Spleen (tissue), 11 donors: ENCODE data around the gene CCDC137. TPM values are rescaled to one million over a fixed set of nuclear protein-coding genes. Genes with fewer than 3 reads are reported as not detected.

Source experiments
- DNase-seq: peaks from one replicate; pipeline ENCODE4 v3.0.0-alpha.2; 2020
- H3K27ac ChIP-seq, 8 donors: fragments of 200-600 bp; sonication (generic) in 7 of 8; 1 replicate in 4 of 8; 2 replicates in 4 of 8; pipeline versions ENCODE4 v1.5.0 to v1.8.0; 2016 to 2021; ENCODE audit warnings: inconsistent platforms in 4 of 8, mild to moderate bottlenecking in 4 of 8, moderate library complexity in 1 of 8
- H3K27me3 ChIP-seq, 7 donors: fragments of 200-600 bp; sonication (generic) in 6 of 7; replicated peaks in 1 of 7; 1 replicate in 4 of 7; 2 replicates in 3 of 7; pipeline versions ENCODE4 v1.5.0 to v1.8.0; 2016 to 2021; ENCODE audit warnings: inconsistent platforms in 3 of 7, mild to moderate bottlenecking in 1 of 7
- H3K36me3 ChIP-seq, 6 donors: fragments of 200-600 bp; sonication (generic) in 5 of 6; 1 replicate in 4 of 6; 2 replicates in 2 of 6; pipeline versions ENCODE4 v1.5.0 to v1.8.0; 2016 to 2021; ENCODE audit warnings: inconsistent platforms in 2 of 6
- H3K4me1 ChIP-seq, 6 donors: fragments of 200-600 bp; sonication (generic) in 5 of 6; 1 replicate in 3 of 6; 2 replicates in 3 of 6; pipeline versions ENCODE4 v1.5.0 to v1.8.0; 2016 to 2021; ENCODE audit warnings: inconsistent platforms in 3 of 6
- H3K4me3 ChIP-seq, 8 donors: fragments of 200-600 bp; sonication (generic) in 7 of 8; 1 replicate in 4 of 8; 2 replicates in 4 of 8; pipeline versions ENCODE4 v1.5.0 to v1.8.0; 2016 to 2021; ENCODE audit warnings: inconsistent platforms in 4 of 8, mild to moderate bottlenecking in 4 of 8, moderate library complexity in 2 of 8
- H3K9me3 ChIP-seq, 8 donors: fragments of 200-600 bp; sonication (generic) in 7 of 8; 1 replicate in 4 of 8; 2 replicates in 4 of 8; pipeline versions ENCODE4 v1.5.0 to v1.8.0; 2016 to 2021; ENCODE audit warnings: inconsistent platforms in 4 of 8
- CTCF ChIP-seq, 11 experiments: fragments of 200-600 bp in 7 of 11; fragments of 450-650 bp in 4 of 11; sonication (generic) in 4 of 11; IDR thresholded peaks in 8 of 11; conservative IDR thresholded peaks in 3 of 11; 1 replicate in 7 of 11; 2 replicates in 4 of 11; pipeline versions ENCODE4 v1.4.0 to v1.8.0; 2016 to 2021; ENCODE audit warnings: antibody characterized with exemption in 11 of 11, inconsistent platforms in 4 of 11, mild to moderate bottlenecking in 1 of 11
- POLR2A ChIP-seq, 3 donors: fragments of 450-650 bp; IDR thresholded peaks; one replicate each; pipeline ENCODE4 v1.5.1; 2017; ENCODE audit warnings: antibody characterized with exemption in 3 of 3, mild to moderate bottlenecking in 1 of 3
- POLR2AphosphoS5 ChIP-seq, 3 donors: sonication (generic); formaldehyde crosslinking; IDR thresholded peaks; one replicate each; pipeline ENCODE4 v1.5.1; 2017; ENCODE audit warnings: antibody characterized with exemption in 3 of 3
- WGBS, 5 donors: extraction: QIAGEN DNeasy Blood & Tissue Kit in 3 of 5; methylation state at CpG; one replicate each; pipeline versions ENCODE4 v1.1.5 to v1.1.7; 2013 to 2018; 5-methylcytosine and 5-hydroxymethylcytosine counted together
- intact Hi-C: fragments of 100-400 bp; cut with DNase I; formaldehyde crosslinking; loops from one replicate; pipeline ENCODE4 v1.15.0; 2023; ENCODE audit warnings: low total_unique reads
- polyA plus RNA-seq, 3 donors: library from polyadenylated mRNA; stranded (reverse); fragments of 200-250 nt; gene quantifications; one replicate each; pipeline ENCODE4 v1.2.1, GENCODE V29; 2013
- total RNA-seq, 7 donors: library from RNA; depleted of rRNA in 3 of 7; stranded (reverse); fragments of >200 nt in 3 of 7; fragmentation: NEBNext Ultra II Directional in 4 of 7; extraction: Animal tissue kit (Norgen Biotek cat#: 25700) in 4 of 7; gene quantifications; one replicate each; pipeline versions ENCODE4 v1.1.0 to v1.2.1, GENCODE V29; 2016 to 2021
- donor health status: healthy with polysubstance abuse.
- donor health status: DM: no; HTN: no; CAD: no; lungs with moderate emphysema.
- donor health status: DM: no; HTN: no; CAD: no.
- donor health status: Bipolar disorder and iron deficiency.
- donor health status: healthy.
- donor health status: DM: no; HTN: no; CAD: no.
- donor health status: DM: yes; HTN: yes; CAD: no.

The CCDC137 gene
- total and polyA plus RNA-seq, 10 donors: 10.7 to 40.1 (median 19.9) TPM

- Histone ChIP-seq H3K4me1 (peaks cover 19 to 50% (median 36%) of the 10 kb centered on the region in 6 donors), H3K36me3 (peaks cover 0 to 50% (median 22%) of the 10 kb centered on the region in 6 donors), H3K27me3 (no peaks in the 10 kb centered on the region), H3K27ac (no peak overlapping the region), H3K4me3 (no peak overlapping the region), H3K9me3 (no peaks in the 10 kb centered on the region)
- no peak for DNase-seq
- intact Hi-C loops: no loop called here
- WGBS, 5 donors: 84 to 91% (median 89%) methylated on average over 16 to 17 of the region's 17 CpGs
- TF ChIP-seq CTCF (IDR thresholded peaks at IDR 0.05 in 8 of 11, conservative IDR thresholded peaks at IDR 0.05 in 3 of 11) (no peak), POLR2A (IDR thresholded peaks at IDR 0.05) (no peak), POLR2AphosphoS5 (IDR thresholded peaks at IDR 0.05) (no peak)
Observed at GRCh38 chr17:81681672-81682071, 15.1 kb downstream of the CCDC137 start.

GRCh38 chr17:81682565-81683207 is 16.1 kb downstream of the CCDC137 start:
- peak overlapping the region; percentile 89 to 100 (median 98) for H3K4me3 ChIP-seq
- WGBS, 5 donors: 41 to 49% (median 44%) methylated on average over 19 of the region's 19 CpGs

GRCh38 chr17:81683208-81683583 is 16.7 kb downstream of the CCDC137 start:
- WGBS, 5 donors: 0 to 1% (median 0%) methylated on average over 11 to 37 of the region's 37 CpGs
- intact Hi-C loops: no loop called here
- no peak for DNase-seq
- H3K4me1 ChIP-seq: peaks cover 19 to 60% (median 39%) of the 10 kb centered on the region in 6 donors
- H3K4me3 ChIP-seq: peak overlapping the region; percentile 89 to 100 (median 98)
- no peaks in the 10 kb centered on the region for H3K9me3 ChIP-seq
- H3K27ac ChIP-seq: peak overlapping the region; percentile 48 to 95 (median 88)
- peaks cover 0 to 65% (median 38%) of the 10 kb centered on the region in 6 donors for H3K36me3 ChIP-seq
- H3K27me3 ChIP-seq: no peaks in the 10 kb centered on the region
- no peak for TF ChIP-seq POLR2A (IDR thresholded peaks at IDR 0.05)
- no peak for TF ChIP-seq POLR2AphosphoS5 (IDR thresholded peaks at IDR 0.05)

More at GRCh38 chr17:81682565-81683207, 16.1 kb downstream of the CCDC137 start:
- no peaks in the 10 kb centered on the region for H3K9me3 ChIP-seq
- peaks cover 19 to 58% (median 39%) of the 10 kb centered on the region in 6 donors for H3K4me1 ChIP-seq
- peaks cover 0 to 60% (median 32%) of the 10 kb centered on the region in 6 donors for H3K36me3 ChIP-seq
- intact Hi-C loops: no loop called here
- H3K27me3 ChIP-seq: no peaks in the 10 kb centered on the region
- no peak for TF ChIP-seq CTCF (IDR thresholded peaks at IDR 0.05 in 8 of 11, conservative IDR thresholded peaks at IDR 0.05 in 3 of 11)
- H3K27ac ChIP-seq: peak overlapping the region in 6 of 8 donors; percentile 77 to 95 (median 90)
- DNase-seq: no peak

GRCh38 chr17:81683584-81684441 is 17.3 kb downstream of the CCDC137 start, which contains the start of the genes ARL16 and HGS:
TSS of gene ARL16 (minus strand) at chr17:81683797. CDS start at chr17:81683753, 44 bp downstream.
TSS of gene HGS (plus strand) at chr17:81684011. CDS start at chr17:81684067, 56 bp downstream.
- peaks cover 19 to 60% (median 39%) of the 10 kb centered on the region in 6 donors for H3K4me1 ChIP-seq
- intact Hi-C loops: no loop called here
- no peaks in the 10 kb centered on the region for H3K27me3 ChIP-seq
- DNase-seq: peak; percentile 98
- 0 to 1% (median 1%) methylated on average over 16 to 112 of the region's 112 CpGs for WGBS, 5 donors
- peaks cover 0 to 71% (median 44%) of the 10 kb centered on the region in 6 donors for H3K36me3 ChIP-seq
- peak within 1 kb of the TSS; percentile 75 to 95 (median 88) for H3K27ac ChIP-seq
- no peaks in the 10 kb centered on the region for H3K9me3 ChIP-seq
- H3K4me3 ChIP-seq: peak within 1 kb of the TSS; percentile 89 to 100 (median 98)
- TF ChIP-seq CTCF (IDR thresholded peaks at IDR 0.05 in 8 of 11, conservative IDR thresholded peaks at IDR 0.05 in 3 of 11) (peak in 5 of 11 experiments; percentile 15 to 46 (median 25)), POLR2A (IDR thresholded peaks at IDR 0.05) (peak in 1 of 3 donors; percentile 12), POLR2AphosphoS5 (IDR thresholded peaks at IDR 0.05) (peak; percentile 90 to 95 (median 92))
